ENCODE results near the gene DIAPH3. TPM values are rescaled to one million over a fixed set of nuclear protein-coding genes. Genes with fewer than 3 reads are reported as not detected.
"Not testable (repeated sequence)": the region's sequence is repeated elsewhere in the genome, so short reads cannot be mapped to it uniquely, and the experiment has no call there.

The DIAPH3 gene
- 4.8 TPM for total RNA-seq (ENCODE audit: insufficient read depth, low replicate concordance)

GRCh38 chr13:60163478-60164233 is at the start of gene DIAPH3:
TSS of gene DIAPH3 (minus strand) at chr13:60163928. CDS start at chr13:60163766, 162 bp downstream.
- peak; percentile 98 for DNase-seq (ENCODE audit: low spot score)

- no peak for DNase-seq (ENCODE audit: low spot score)
These were observed 49.6 kb upstream of the DIAPH3 start for GRCh38 chr13:60213236-60213744.

- DNase-seq (ENCODE audit: low spot score): no peak
These were observed 47.8 kb upstream of the DIAPH3 start for GRCh38 chr13:60211548-60211947.

- peak; percentile 6 for DNase-seq (ENCODE audit: low spot score)
These were observed 47.0 kb upstream of the DIAPH3 start for GRCh38 chr13:60210510-60211330.

- not testable (repeated sequence) for DNase-seq (ENCODE audit: low spot score)
These were observed 41.8 kb upstream of the DIAPH3 start for GRCh38 chr13:60205499-60205898.

GRCh38 chr13:60201286-60201685 is 37.6 kb upstream of the DIAPH3 start:
- no peak for DNase-seq (ENCODE audit: low spot score)

- not testable (repeated sequence) for DNase-seq (ENCODE audit: low spot score)
These were observed 32.2 kb upstream of the DIAPH3 start for GRCh38 chr13:60195893-60196292.

GRCh38 chr13:60182907-60183306 is 19.2 kb upstream of the DIAPH3 start:
- DNase-seq (ENCODE audit: low spot score): no peak

- DNase-seq (ENCODE audit: low spot score): no peak
These were observed 14.6 kb upstream of the DIAPH3 start for GRCh38 chr13:60178327-60178726.

GRCh38 chr13:60175571-60175970 is 11.8 kb upstream of the DIAPH3 start:
- no peak for DNase-seq (ENCODE audit: low spot score)

GRCh38 chr13:60174113-60174512 is 10.4 kb upstream of the DIAPH3 start:
- no peak for DNase-seq (ENCODE audit: low spot score)

- DNase-seq (ENCODE audit: low spot score): no peak
These were observed 8.4 kb upstream of the DIAPH3 start for GRCh38 chr13:60172111-60172510.

GRCh38 chr13:60170414-60170813 is 6.7 kb upstream of the DIAPH3 start:
- no peak for DNase-seq (ENCODE audit: low spot score)

GRCh38 chr13:60169239-60170031 is 5.7 kb upstream of the DIAPH3 start:
- DNase-seq (ENCODE audit: low spot score): no peak

- no peak for DNase-seq (ENCODE audit: low spot score)
These were observed 3.4 kb upstream of the DIAPH3 start for GRCh38 chr13:60167121-60167520.

- DNase-seq (ENCODE audit: low spot score): peak; percentile 86
These were observed 1.8 kb upstream of the DIAPH3 start for GRCh38 chr13:60165391-60166099.

- DNase-seq (ENCODE audit: low spot score): no peak
These were observed 634 bp upstream of the DIAPH3 start for GRCh38 chr13:60164234-60164889.

- no peak for DNase-seq (ENCODE audit: low spot score)
These were observed 1.6 kb downstream of the DIAPH3 start for GRCh38 chr13:60162096-60162495.

- no peak for DNase-seq (ENCODE audit: low spot score)
These were observed 5.4 kb downstream of the DIAPH3 start for GRCh38 chr13:60158321-60158801.

- no peak for DNase-seq (ENCODE audit: low spot score)
These were observed 7.8 kb downstream of the DIAPH3 start for GRCh38 chr13:60155978-60156377.
